Measurements from ENCODE around the gene C6orf141. TPM values are rescaled to one million over a fixed set of nuclear protein-coding genes. Genes with fewer than 3 reads are reported as not detected.

The C6orf141 gene
- total and polyA plus RNA-seq, 2 donors (not counting 1 experiment from before 2014, with no cell fraction given): not detected

- Histone ChIP-seq H3K4me1 (ENCODE audit: control insufficient read depth in 2 of 2, insufficient read depth in 2 of 2, low read length in 2 of 2) (no peaks in the 10 kb centered on the region), H3K27me3 (replicated peaks in 1 of 4; ENCODE audit: control extremely low read depth in 1 of 4, control insufficient read depth in 3 of 4, insufficient read depth in 4 of 4, low read length in 3 of 4) (no peaks in the 10 kb centered on the region), H3K4me2 (replicated peaks; ENCODE audit: low read depth, low read length, poor library complexity, severe bottlenecking) (no peak overlapping the region), H3K79me2 (ENCODE audit: control insufficient read depth, insufficient read depth, low read length) (no peaks in the 10 kb centered on the region), H2AFZ (ENCODE audit: insufficient read depth, low read depth, low read length, poor library complexity, severe bottlenecking) (no peak overlapping the region), H3K36me3 (replicated peaks in 1 of 2; ENCODE audit: control extremely low read depth in 1 of 2, control insufficient read depth in 1 of 2, extremely low read depth in 1 of 2, insufficient read depth in 2 of 2, low read length in 1 of 2) (no peaks in the 10 kb centered on the region), H3K9ac (ENCODE audit: low read length) (no peak overlapping the region), H4K20me1 (ENCODE audit: control insufficient read depth, insufficient read depth, low read length, poor library complexity, severe bottlenecking) (no peaks in the 10 kb centered on the region), H3K27ac (ENCODE audit: low read length in 2 of 2) (no peak overlapping the region), H3K4me3 (ENCODE audit: control extremely low read depth in 1 of 5, extremely low read depth in 1 of 5, insufficient read depth in 1 of 5, low read depth in 2 of 5, low read length in 4 of 5) (no peak overlapping the region), H3K9me3 (ENCODE audit: control extremely low read depth in 1 of 3, control insufficient read depth in 2 of 3, insufficient read depth in 1 of 3, low read length in 2 of 3) (no peaks in the 10 kb centered on the region)
- Mint-ChIP-seq H3K27me3 (peaks cover 2% of the 10 kb centered on the region), H3K4me3 (no peak overlapping the region), H3K9me3 (ENCODE audit: insufficient read depth) (no peaks in the 10 kb centered on the region), H3K27ac (no peak overlapping the region), H3K4me1 (no peaks in the 10 kb centered on the region)
- no peak for DNase-seq
- POLR2A ChIA-PET: no interaction called here
- no peak for TF ChIP-seq CTCF (IDR thresholded peaks at IDR 0.05)
- TF ChIP-seq EZH2 (IDR thresholded peaks at IDR 0.05; ENCODE audit: borderline replicate concordance, insufficient read depth, low read depth, low read length, poor library complexity, severe bottlenecking): no peak
- no peak for ATAC-seq (ENCODE audit: low read depth)
- CTCF ChIA-PET: no interaction called here
- no CpG with 5 or more reads among the region's 2 CpGs for WGBS (ENCODE audit: insufficient coverage)
- intact Hi-C loops (cut with micrococcal nuclease): no loop called here
Measured at GRCh38 chr6:49565261-49565660, 14.8 kb downstream of the C6orf141 start.

GRCh38 chr6:49565855-49566254, 15.4 kb downstream of the C6orf141 start:
- H3K27me3 ChIP-seq (replicated peaks in 1 of 4; ENCODE audit: control extremely low read depth in 1 of 4, control insufficient read depth in 3 of 4, insufficient read depth in 4 of 4, low read length in 3 of 4): no peaks in the 10 kb centered on the region
- POLR2A ChIA-PET: no interaction called here
- no peaks in the 10 kb centered on the region for H3K4me1 Mint-ChIP-seq
- CTCF ChIA-PET: no interaction called here
- no peak for DNase-seq
- H3K36me3 ChIP-seq (replicated peaks in 1 of 2; ENCODE audit: control extremely low read depth in 1 of 2, control insufficient read depth in 1 of 2, extremely low read depth in 1 of 2, insufficient read depth in 2 of 2, low read length in 1 of 2): no peaks in the 10 kb centered on the region
- no peak overlapping the region for H3K4me2 ChIP-seq (replicated peaks; ENCODE audit: low read depth, low read length, poor library complexity, severe bottlenecking)
- H3K9ac ChIP-seq (ENCODE audit: low read length): no peak overlapping the region
- H2AFZ ChIP-seq (ENCODE audit: insufficient read depth, low read depth, low read length, poor library complexity, severe bottlenecking): no peak overlapping the region
- H3K27ac ChIP-seq (ENCODE audit: low read length in 2 of 2): no peak overlapping the region
- H3K9me3 ChIP-seq (ENCODE audit: control extremely low read depth in 1 of 3, control insufficient read depth in 2 of 3, insufficient read depth in 1 of 3, low read length in 2 of 3): no peaks in the 10 kb centered on the region
- H4K20me1 ChIP-seq (ENCODE audit: control insufficient read depth, insufficient read depth, low read length, poor library complexity, severe bottlenecking): no peaks in the 10 kb centered on the region
- intact Hi-C loops (cut with micrococcal nuclease): no loop called here
- H3K4me1 ChIP-seq (ENCODE audit: control insufficient read depth in 2 of 2, insufficient read depth in 2 of 2, low read length in 2 of 2): no peaks in the 10 kb centered on the region
- no peak overlapping the region for H3K4me3 Mint-ChIP-seq
- TF ChIP-seq CTCF (IDR thresholded peaks at IDR 0.05): no peak
- no peak for TF ChIP-seq EZH2 (IDR thresholded peaks at IDR 0.05; ENCODE audit: borderline replicate concordance, insufficient read depth, low read depth, low read length, poor library complexity, severe bottlenecking)
- peaks cover 2% of the 10 kb centered on the region for H3K27me3 Mint-ChIP-seq
- H3K79me2 ChIP-seq (ENCODE audit: control insufficient read depth, insufficient read depth, low read length): no peaks in the 10 kb centered on the region
- H3K9me3 Mint-ChIP-seq (ENCODE audit: insufficient read depth): no peaks in the 10 kb centered on the region
- 81% methylated on average over 7 of the region's 10 CpGs for WGBS (ENCODE audit: insufficient coverage)
- H3K4me3 ChIP-seq (ENCODE audit: control extremely low read depth in 1 of 5, extremely low read depth in 1 of 5, insufficient read depth in 1 of 5, low read depth in 2 of 5, low read length in 4 of 5): no peak overlapping the region
- H3K27ac Mint-ChIP-seq: no peak overlapping the region
- ATAC-seq (ENCODE audit: low read depth): no peak
